Kasumi-1 (cell line): Measurements from ENCODE around the gene SLC25A27.

ENCODE experiments used
- DNase-seq, 2 experiments: peaks; one replicate each; lab custom pipeline; 2025; lab: John Stamatoyannopoulos, UW

Gene SLC25A27

GRCh38 chr6:46715141-46715540 is 62.4 kb downstream of the SLC25A27 start:
- no peak for DNase-seq

GRCh38 chr6:46719099-46719498 is 66.3 kb downstream of the SLC25A27 start:
- DNase-seq, result no peak

GRCh38 chr6:46720401-46720800 is 67.6 kb downstream of the SLC25A27 start:
- DNase-seq, result no peak
